Activated CD8-positive, alpha-beta memory T cell treated with anti-CD3 and anti-CD28 coated beads, Interleukin-2, amount 50 U/mL, for 48 hours (primary cell): Measurements from ENCODE around the gene LRTM2.

Source experiments
- DNase-seq: peaks from one replicate; pipeline ENCODE4 v3.0.0-alpha.2; 2020

LRTM2 gene

DNA sequence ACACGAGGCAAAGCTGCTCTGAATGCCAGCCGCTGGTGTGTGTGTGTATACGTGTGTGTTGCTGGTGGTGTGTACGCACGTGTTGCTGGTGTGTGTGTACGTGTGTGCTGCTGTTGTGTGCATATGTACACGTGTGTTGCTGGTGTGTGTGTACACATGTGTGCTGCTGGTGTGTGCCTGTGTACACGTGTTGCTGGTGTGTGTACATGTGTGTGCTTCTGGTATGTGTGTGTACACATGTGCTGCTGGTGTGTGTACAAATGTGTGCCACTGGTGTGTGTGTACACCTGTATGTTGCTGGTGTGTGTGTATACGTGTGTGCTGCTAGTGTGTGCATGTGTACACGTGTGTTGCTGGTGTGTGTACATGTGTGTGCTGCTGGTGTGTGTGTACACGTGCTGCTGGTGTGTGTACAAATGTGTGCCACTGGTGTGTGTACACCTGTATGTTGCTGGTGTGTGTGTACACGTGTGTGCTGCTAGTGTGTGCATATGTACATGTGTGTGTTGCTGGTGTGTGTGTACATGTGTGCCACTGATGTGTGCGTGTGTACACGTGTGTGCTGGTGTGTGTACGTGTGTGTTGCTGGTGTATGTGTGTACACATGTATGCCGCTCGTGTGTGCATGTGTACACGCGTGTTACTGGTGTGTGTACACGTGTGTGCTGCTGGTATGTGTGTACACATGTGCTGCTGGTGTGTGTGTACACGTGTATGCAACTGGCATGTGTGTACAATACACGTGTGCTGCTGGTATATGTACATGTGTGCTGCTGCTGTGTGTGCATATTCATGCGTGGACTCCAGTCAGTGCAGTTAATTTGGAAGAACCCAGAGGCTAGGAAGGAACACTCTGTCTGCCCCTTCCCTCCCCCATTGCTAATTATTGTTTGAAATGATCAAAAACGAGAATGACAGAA lies 50.9 kb downstream of the LRTM2 start:
- peak; percentile 35 for DNase-seq

- DNase-seq: no peak
Observed at GRCh38 chr12:1872001-1872400, 51.6 kb downstream of the LRTM2 start.

DNA sequence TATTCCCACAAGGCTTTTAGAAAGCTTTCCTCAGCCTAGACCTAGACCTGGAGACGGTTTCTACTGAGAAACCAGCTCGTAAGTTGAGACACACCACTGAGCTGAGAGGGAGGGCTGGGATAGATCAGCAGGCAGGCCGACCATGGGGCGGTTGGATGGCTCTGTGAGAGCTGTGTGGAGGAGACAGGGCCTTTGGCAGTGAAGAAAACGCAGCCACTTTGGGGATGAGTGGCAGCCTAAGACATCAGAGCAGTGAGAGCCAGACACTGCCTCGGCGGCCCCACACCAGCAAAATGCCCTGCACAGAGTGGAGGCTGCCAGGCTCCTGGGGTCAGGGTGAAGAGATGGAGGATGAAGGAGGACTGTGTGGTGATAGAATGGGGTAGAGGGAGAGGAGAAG lies 52.1 kb downstream of the LRTM2 start:
- peak; percentile 20 for DNase-seq

GRCh38 chr12:1873531-1874510 lies 53.5 kb downstream of the LRTM2 start:
- peak; percentile 29 for DNase-seq

DNA sequence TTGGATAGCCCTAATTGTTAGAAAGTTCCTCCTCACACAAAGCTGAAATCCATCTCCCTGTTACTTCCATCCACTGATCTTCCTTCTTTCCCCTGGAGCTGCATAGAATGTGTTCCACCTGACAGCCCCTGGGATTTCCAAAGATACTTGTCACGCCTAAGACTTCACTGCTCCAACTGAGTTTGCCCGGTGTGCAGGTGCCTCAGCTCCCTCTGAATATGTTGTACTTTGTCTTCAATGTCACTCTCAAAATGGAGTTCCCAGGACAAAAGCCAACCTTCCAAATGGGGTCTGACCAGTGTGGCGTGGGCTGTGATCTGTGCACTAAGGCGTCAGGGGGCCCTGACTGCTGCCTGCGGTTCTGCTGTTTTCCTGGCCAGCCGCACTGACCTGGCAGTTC lies 55.2 kb downstream of the LRTM2 start:
- DNase-seq: no peak

DNA sequence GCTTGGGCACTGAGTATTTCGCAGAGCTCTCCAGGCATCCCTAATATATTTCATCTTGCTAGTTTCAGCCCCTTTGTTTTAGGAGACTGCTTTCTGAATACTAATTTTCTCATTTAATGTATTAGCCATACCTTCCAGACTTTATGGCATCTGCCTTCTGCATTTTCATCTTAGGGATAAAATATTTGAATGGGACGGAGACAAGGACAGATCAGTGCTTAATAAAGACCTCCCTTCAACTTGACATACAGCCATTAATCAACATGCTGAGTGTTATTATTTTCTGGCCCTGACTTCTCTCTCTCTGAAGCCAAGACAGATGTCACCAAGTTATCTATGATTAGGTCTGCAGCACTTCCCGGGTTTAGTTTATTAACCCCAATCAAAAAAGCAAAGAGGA lies 55.7 kb downstream of the LRTM2 start:
- no peak for DNase-seq

GRCh38 chr12:1877169-1877878 lies 57.0 kb downstream of the LRTM2 start:
- DNase-seq: no peak

DNA sequence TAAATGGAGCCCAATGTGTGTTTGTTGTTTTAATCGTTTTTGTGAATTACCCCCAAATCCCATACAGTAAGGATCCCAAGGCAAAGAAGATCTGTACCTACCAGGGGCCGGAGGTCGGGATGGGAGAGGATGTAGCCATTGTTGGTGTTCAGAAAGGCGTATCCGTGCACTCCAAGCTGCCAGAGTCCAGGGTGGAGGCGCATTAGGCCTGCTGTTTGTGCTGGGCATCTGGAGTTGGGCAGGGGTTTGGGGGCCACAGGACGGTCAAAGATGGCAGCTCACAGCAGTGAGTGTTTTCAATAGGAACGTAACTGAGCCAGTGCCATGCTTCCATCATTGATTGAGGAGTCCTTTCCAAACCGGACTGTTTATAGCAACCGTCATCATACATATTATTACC lies 57.8 kb downstream of the LRTM2 start:
- peak; percentile 35 for DNase-seq

DNA sequence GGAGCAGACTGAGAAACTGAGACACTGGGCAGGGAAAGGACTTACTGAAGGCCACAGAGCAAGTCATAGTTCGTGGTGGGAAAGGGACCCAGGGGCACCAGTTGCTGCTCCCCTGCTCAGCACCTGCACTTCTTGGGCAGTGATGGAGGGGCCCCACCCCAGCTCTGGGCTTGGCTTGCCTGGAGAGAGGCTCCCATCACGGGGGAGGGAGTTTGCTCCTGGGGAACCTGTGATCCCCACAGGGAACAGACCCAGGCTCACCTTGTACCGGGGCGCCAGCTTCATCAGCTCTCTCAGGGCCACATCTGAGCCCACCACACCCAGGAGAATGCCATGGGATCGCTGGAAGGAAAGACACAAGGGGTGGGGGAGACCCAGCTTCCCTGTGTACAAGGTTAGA lies 58.3 kb downstream of the LRTM2 start:
- DNase-seq: peak; percentile 23

DNA sequence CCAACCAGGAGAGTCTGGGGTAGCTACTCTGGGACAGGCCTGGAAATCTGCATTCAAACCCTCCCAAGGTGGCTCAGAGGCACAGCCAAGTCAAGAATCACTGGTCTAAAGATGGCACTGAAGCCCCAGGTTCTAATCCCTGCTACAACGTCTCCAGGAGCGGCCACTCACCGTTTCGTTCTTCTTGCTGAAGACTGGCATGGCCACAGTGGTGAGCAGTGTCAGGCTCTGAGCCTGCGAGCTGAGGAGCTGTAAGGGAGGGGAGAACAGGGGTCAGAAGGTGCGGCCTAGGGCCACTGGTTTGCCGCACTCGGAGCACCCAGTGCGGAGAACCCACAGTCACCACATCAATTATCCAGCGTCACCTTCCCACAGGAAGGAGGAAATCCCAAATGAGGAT lies 59.3 kb downstream of the LRTM2 start:
- DNase-seq: peak; percentile 26

DNA sequence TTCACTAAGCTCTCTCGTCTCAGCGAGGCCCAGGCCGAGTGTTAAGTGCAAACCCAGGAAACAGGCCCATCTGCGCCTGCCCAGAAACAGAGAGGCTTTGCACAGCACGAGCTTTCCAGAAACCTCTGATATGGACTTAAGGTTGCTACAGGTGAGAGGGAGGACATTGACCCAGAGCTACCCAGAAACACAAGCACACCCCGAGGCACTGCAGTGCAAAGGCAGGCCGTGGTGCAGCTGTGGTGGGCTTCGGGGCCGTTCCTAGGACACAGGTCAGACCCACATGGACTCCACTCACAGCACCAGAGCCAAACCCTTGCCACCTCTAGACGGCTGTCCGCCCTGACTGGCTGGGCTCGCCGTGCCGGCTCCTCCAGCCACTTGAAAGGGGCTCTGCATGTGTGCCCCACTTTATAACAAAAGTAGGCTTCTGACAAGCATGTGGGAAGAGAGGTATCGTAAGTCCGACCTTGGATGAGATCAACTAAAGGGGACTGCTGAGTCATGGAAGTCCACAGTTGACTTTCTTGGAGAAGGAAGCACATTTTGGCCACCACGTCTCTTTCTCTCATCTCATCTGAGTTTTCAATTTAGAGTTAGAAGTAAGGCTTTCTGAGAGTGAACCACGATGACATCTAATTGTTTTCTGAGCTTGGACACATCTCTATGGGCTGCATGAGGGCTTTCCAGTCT lies 59.9 kb downstream of the LRTM2 start:
- DNase-seq: no peak

DNA sequence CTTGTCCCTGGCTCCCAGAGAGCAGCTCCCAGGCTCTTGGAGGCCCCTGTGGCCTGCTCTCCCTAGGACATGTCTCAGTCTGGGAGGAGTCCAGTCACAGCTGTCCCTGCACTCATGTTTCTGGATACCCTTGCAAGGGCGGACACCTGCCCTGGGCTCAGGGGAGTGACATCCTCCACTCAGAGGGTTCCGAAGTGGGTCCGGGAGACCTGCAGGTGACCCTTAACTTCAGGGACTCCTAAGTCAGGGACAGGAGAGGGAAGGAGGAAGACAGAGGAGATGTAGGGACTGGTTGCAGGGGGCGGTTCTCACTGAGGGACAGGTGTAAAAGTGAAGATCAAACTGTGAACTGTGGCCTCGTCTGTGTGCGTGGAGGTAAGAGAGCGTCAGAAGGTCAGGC lies 60.5 kb downstream of the LRTM2 start:
- peak; percentile 15 for DNase-seq

DNA sequence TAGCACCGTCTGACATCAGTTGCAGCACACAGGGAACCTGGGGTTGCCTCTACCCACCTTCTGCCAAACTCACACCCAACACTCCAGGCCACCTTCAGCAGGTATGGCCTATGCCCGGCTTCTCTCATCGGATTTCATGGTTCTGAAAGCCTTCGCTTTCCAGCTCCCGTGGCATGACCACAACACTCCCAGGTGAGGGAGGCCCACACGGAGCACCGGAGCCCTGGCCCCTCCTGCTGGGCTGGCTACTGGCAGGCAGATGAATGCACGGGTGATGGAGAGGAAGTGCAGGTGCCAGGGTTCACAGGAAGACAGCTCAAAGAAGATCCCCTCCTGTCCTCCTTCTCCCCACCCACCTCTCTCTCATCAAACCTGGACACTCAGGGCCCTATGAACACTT lies 60.9 kb downstream of the LRTM2 start:
- DNase-seq: peak; percentile 17

GRCh38 chr12:1881936-1882335 lies 61.6 kb downstream of the LRTM2 start:
- peak; percentile 25 for DNase-seq

GRCh38 chr12:1882405-1882804 lies 62.0 kb downstream of the LRTM2 start:
- peak; percentile 35 for DNase-seq

DNA sequence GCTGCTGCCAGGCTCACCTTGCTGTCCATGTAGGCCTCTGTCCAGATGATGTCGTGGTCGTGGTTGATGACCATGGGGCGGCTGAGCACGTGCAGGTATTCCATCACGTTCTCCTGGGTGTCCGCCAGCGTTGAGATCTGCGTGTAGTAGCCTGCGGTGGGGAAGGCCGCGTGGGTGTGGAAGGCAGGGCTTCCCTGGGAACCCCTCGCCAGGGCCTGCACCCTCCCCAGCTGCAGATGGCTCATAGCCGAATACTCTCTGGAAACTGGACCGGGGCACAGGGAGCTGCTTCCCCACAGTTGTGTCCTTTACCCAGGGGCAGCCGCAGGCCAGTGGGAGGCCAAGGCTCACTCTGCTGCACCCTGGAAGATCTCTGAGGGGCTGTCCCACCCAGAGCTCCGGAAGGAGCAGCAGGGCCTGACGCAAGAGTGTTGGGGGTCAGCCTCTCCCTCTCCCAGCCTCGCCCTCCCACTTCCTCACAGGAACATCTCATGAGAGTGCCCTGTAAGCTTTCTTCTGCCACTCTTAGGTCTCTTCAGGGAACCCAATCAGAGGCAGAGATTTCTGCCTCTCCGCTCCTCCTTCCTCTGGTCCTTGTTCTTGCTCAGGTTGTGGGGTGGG lies 62.6 kb downstream of the LRTM2 start:
- no peak for DNase-seq

GRCh38 chr12:1883513-1883912 lies 63.1 kb downstream of the LRTM2 start:
- DNase-seq: no peak

DNA sequence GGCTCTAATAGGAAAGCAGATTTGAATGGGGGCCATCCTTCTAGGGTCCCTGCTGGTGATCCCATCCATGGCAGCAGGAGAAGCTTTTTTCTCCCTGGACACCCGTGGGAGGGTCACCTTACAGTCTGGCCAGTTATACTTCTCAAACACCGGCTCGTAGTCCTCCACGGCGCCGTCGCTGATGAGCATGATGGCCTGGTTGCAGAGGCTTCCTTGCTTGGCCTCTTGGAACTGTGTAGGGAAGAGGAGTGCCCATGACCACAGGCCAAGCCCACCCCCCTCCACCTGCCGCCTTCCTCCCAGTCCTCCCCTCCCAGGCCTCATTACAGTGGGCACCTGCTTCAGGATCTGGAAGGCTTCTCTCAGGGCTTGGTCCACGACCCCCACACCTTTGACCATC lies 64.3 kb downstream of the LRTM2 start:
- DNase-seq: no peak

DNA sequence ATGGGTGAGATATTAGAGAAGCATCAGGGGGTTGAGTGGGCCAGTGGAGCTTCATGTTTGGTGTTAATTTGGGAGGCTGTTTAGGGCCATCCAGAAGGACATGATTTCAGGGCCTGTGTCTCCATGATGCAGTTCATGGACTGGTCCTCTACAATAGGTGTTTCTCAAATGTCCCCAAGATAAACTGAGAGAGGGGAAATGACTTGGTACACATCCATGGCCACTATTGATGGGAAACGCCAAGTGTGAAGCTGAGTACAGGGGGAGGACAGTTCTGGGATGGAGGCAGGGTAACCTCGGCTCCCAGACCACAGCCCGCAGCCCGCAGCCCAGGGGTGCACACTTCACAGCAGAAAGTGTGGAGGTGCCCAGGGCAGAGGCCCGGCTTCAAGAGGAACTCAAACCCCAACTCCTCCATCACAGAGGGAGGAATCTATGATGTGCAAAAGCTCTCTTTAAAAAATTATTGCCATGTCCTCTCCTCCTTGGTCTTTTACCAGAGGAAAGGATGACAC lies 64.8 kb downstream of the LRTM2 start:
- no peak for DNase-seq

DNA sequence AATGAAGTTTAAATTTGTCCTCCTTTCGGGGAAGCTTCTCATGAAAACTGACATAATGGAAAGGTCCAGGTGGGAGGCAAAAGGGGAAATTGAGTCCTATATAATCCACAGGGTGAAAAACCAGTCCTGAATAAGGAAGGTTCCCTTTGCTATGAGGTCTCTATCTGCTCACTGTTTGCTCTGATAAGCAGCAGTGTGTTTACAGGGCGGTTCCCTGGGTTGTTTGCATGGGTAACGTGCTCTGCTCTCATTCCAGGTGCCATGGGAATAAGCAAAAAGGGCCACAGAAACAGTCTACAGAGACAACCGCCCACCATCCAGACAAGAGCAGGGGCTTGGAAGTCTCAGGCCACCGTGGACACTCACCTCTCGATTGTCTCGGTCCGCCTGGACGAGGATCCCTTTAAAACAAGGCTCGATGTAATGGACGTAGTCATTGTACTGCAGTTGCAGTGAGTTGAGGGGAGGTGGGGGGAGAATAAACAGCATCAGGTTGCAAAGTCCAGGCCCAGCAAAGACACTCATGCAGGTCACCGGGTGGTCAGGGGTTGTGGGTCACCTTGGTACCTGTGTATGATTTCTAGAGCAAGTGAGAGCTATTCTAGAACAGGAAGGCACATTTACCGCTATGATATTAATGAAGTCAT lies 65.4 kb downstream of the LRTM2 start:
- DNase-seq: no peak
